Stimulated activated effector memory CD8-positive, alpha-beta T cell treated with anti-CD3 and anti-CD28 coated beads, Interleukin-12 subunit alpha, Interleukin-12 subunit beta, amount 100 ng/mL, for 72 hours (primary cell): ENCODE data around the gene LAMA1.

Experiments used
- ATAC-seq: fragments of 150-1000 bp; cut with Tn5 transposase; 2 replicates; pipeline ENCODE4 v1.10.0; 2021
- DNase-seq, 2 donors: peaks; one replicate each; pipeline ENCODE4 v3.0.0; 2021 to 2022; ENCODE audit warnings: low spot score in 2 of 2
- H3K27ac Mint-ChIP-seq: one replicate; pipeline ENCODE4 v1.8.0; 2022; ENCODE audit warnings: mild to moderate bottlenecking, mixed read lengths
- H3K36me3 Mint-ChIP-seq: one replicate; pipeline ENCODE4 v1.8.0; 2022; ENCODE audit warnings: mild to moderate bottlenecking, mixed read lengths
- H3K4me1 Mint-ChIP-seq: one replicate; pipeline ENCODE4 v1.8.0; 2022; ENCODE audit warnings: mixed read lengths
- H3K4me3 Mint-ChIP-seq: one replicate; pipeline ENCODE4 v1.8.0; 2022; ENCODE audit warnings: mild to moderate bottlenecking, mixed read lengths
- H3K9me3 Mint-ChIP-seq: one replicate; pipeline ENCODE4 v1.8.0; 2022; ENCODE audit warnings: mixed read lengths

Gene LAMA1

GRCh38 chr18:6961331-6961730 lies 156.3 kb downstream of the LAMA1 start:
- H3K4me3 Mint-ChIP-seq: no peak overlapping the region
- H3K9me3 Mint-ChIP-seq: no peaks in the 10 kb centered on the region
- H3K36me3 Mint-ChIP-seq: no peaks in the 10 kb centered on the region
- DNase-seq: no peak
- no peak for ATAC-seq
- H3K27ac Mint-ChIP-seq: no peak overlapping the region
- no peaks in the 10 kb centered on the region for H3K4me1 Mint-ChIP-seq

- DNase-seq: no peak
- no peak overlapping the region for H3K4me3 Mint-ChIP-seq
These were observed 156.9 kb downstream of the LAMA1 start for GRCh38 chr18:6960656-6961055.

GRCh38 chr18:6960124-6960523 lies 157.5 kb downstream of the LAMA1 start:
- no peaks in the 10 kb centered on the region for H3K9me3 Mint-ChIP-seq
- H3K4me3 Mint-ChIP-seq: no peak overlapping the region
- DNase-seq (no peak), ATAC-seq (no peak)
- H3K27ac Mint-ChIP-seq: no peak overlapping the region
- no peaks in the 10 kb centered on the region for H3K4me1 Mint-ChIP-seq
- H3K36me3 Mint-ChIP-seq: no peaks in the 10 kb centered on the region

More at GRCh38 chr18:6960656-6961055, 156.9 kb downstream of the LAMA1 start:
- Mint-ChIP-seq H3K4me1 (no peaks in the 10 kb centered on the region), H3K36me3 (no peaks in the 10 kb centered on the region), H3K9me3 (no peaks in the 10 kb centered on the region), H3K27ac (no peak overlapping the region)
- no peak for ATAC-seq

- H3K4me1 Mint-ChIP-seq: no peaks in the 10 kb centered on the region
- H3K9me3 Mint-ChIP-seq: peaks cover 5% of the 10 kb centered on the region
- DNase-seq (no peak), ATAC-seq (no peak)
- no peak overlapping the region for H3K27ac Mint-ChIP-seq
- no peak overlapping the region for H3K4me3 Mint-ChIP-seq
- no peaks in the 10 kb centered on the region for H3K36me3 Mint-ChIP-seq
These were observed 158.5 kb downstream of the LAMA1 start for GRCh38 chr18:6959110-6959509.

- no peaks in the 10 kb centered on the region for H3K4me1 Mint-ChIP-seq
- no peak overlapping the region for H3K27ac Mint-ChIP-seq
- peaks cover 13% of the 10 kb centered on the region for H3K9me3 Mint-ChIP-seq
- no peaks in the 10 kb centered on the region for H3K36me3 Mint-ChIP-seq
- ATAC-seq (no peak), DNase-seq (no peak)
- H3K4me3 Mint-ChIP-seq: no peak overlapping the region
These were observed 160.6 kb downstream of the LAMA1 start for GRCh38 chr18:6956999-6957398.

- Mint-ChIP-seq H3K36me3 (no peaks in the 10 kb centered on the region), H3K9me3 (peaks cover 18% of the 10 kb centered on the region), H3K4me3 (no peak overlapping the region), H3K27ac (no peak overlapping the region), H3K4me1 (no peaks in the 10 kb centered on the region)
- ATAC-seq: no peak
- DNase-seq: no peak
These were observed 161.1 kb downstream of the LAMA1 start for GRCh38 chr18:6956495-6956894.

- DNase-seq (no peak), ATAC-seq (no peak)
- no peak overlapping the region for H3K4me3 Mint-ChIP-seq
- no peaks in the 10 kb centered on the region for H3K4me1 Mint-ChIP-seq
- no peak overlapping the region for H3K27ac Mint-ChIP-seq
- H3K9me3 Mint-ChIP-seq: peaks cover 23% of the 10 kb centered on the region
- H3K36me3 Mint-ChIP-seq: no peaks in the 10 kb centered on the region
These were observed 162.3 kb downstream of the LAMA1 start for GRCh38 chr18:6955304-6955703.

GRCh38 chr18:6954501-6954900 lies 163.1 kb downstream of the LAMA1 start:
- Mint-ChIP-seq H3K27ac (no peak overlapping the region), H3K4me1 (no peaks in the 10 kb centered on the region), H3K9me3 (peaks cover 23% of the 10 kb centered on the region), H3K4me3 (no peak overlapping the region), H3K36me3 (no peaks in the 10 kb centered on the region)
- ATAC-seq (no peak), DNase-seq (no peak)

GRCh38 chr18:6951336-6952090 lies 166.1 kb downstream of the LAMA1 start:
- no peak overlapping the region for H3K27ac Mint-ChIP-seq
- no peak for ATAC-seq

GRCh38 chr18:6950641-6951040 lies 167.0 kb downstream of the LAMA1 start:
- Mint-ChIP-seq H3K4me3 (no peak overlapping the region), H3K36me3 (no peaks in the 10 kb centered on the region), H3K9me3 (peaks cover 25% of the 10 kb centered on the region), H3K27ac (no peak overlapping the region), H3K4me1 (no peaks in the 10 kb centered on the region)
- DNase-seq (no peak), ATAC-seq (no peak)

More at GRCh38 chr18:6951336-6952090, 166.1 kb downstream of the LAMA1 start:
- no peaks in the 10 kb centered on the region for H3K36me3 Mint-ChIP-seq
- peaks cover 23% of the 10 kb centered on the region for H3K9me3 Mint-ChIP-seq
- DNase-seq: no peak
- no peak overlapping the region for H3K4me3 Mint-ChIP-seq
- no peaks in the 10 kb centered on the region for H3K4me1 Mint-ChIP-seq

GRCh38 chr18:6949800-6950586 lies 167.6 kb downstream of the LAMA1 start:
- Mint-ChIP-seq H3K9me3 (peaks cover 25% of the 10 kb centered on the region), H3K4me3 (no peak overlapping the region), H3K4me1 (no peaks in the 10 kb centered on the region), H3K27ac (no peak overlapping the region), H3K36me3 (no peaks in the 10 kb centered on the region)
- no peak for DNase-seq
- no peak for ATAC-seq

GRCh38 chr18:6948281-6949055 lies 169.1 kb downstream of the LAMA1 start:
- H3K4me3 Mint-ChIP-seq: no peak overlapping the region
- ATAC-seq: no peak
- H3K36me3 Mint-ChIP-seq: no peaks in the 10 kb centered on the region
- H3K4me1 Mint-ChIP-seq: no peaks in the 10 kb centered on the region
- DNase-seq: no peak
- peaks cover 16% of the 10 kb centered on the region for H3K9me3 Mint-ChIP-seq
- H3K27ac Mint-ChIP-seq: no peak overlapping the region

- Mint-ChIP-seq H3K4me1 (no peaks in the 10 kb centered on the region), H3K27ac (no peak overlapping the region), H3K4me3 (no peak overlapping the region), H3K9me3 (peaks cover 16% of the 10 kb centered on the region), H3K36me3 (no peaks in the 10 kb centered on the region)
- ATAC-seq (no peak), DNase-seq (no peak)
These were observed 170.1 kb downstream of the LAMA1 start for GRCh38 chr18:6947338-6948030.

GRCh38 chr18:6943143-6943542 lies 174.5 kb downstream of the LAMA1 start:
- Mint-ChIP-seq H3K27ac (no peak overlapping the region), H3K36me3 (no peaks in the 10 kb centered on the region), H3K4me3 (no peak overlapping the region), H3K9me3 (peaks cover 6% of the 10 kb centered on the region), H3K4me1 (no peaks in the 10 kb centered on the region)
- no peak for DNase-seq
- ATAC-seq: no peak

- H3K4me3 Mint-ChIP-seq: no peak overlapping the region
These were observed 174.9 kb downstream of the LAMA1 start for GRCh38 chr18:6942742-6943141.

More at GRCh38 chr18:6942742-6943141, 174.9 kb downstream of the LAMA1 start:
- no peaks in the 10 kb centered on the region for H3K36me3 Mint-ChIP-seq
- DNase-seq (no peak), ATAC-seq (no peak)
- no peaks in the 10 kb centered on the region for H3K4me1 Mint-ChIP-seq
- peaks cover 6% of the 10 kb centered on the region for H3K9me3 Mint-ChIP-seq
- H3K27ac Mint-ChIP-seq: no peak overlapping the region
